Measurements from ENCODE around the gene GCNA. TPM values are rescaled to one million over a fixed set of nuclear protein-coding genes. Genes with fewer than 3 reads are reported as not detected.

GCNA gene
- total and polyA plus RNA-seq, 10 of the 15 experiments (the other 5 are each of a cell fraction or from before 2014, with no cell fraction given): 0.37 to 1.6 (median 0.90) TPM

GRCh38 chrX:71547339-71547738, 30.9 kb upstream of the GCNA start:
- intact Hi-C loops (cut with micrococcal nuclease; ENCODE audit: unreplicated experiment): no loop called here
- POLR2A ChIA-PET: no interaction called here
- SMC1A ChIA-PET (ENCODE audit: uncharacterized antibody, unreplicated experiment): no interaction called here
- CTCF ChIA-PET: interaction anchor here (0.7 kb wide), 1 partner anchor 375 kb away, joined by 3 read pairs; no protein-coding TSS in a partner anchor
- RAD21 ChIA-PET (ENCODE audit: unreplicated experiment): no interaction called here
- Histone ChIP-seq H3K4me3 (no peak overlapping the region), H3K4me2 (ENCODE audit: control insufficient read depth, insufficient read depth) (no peak overlapping the region), H3K36me3 (ENCODE audit: control insufficient read depth in 2 of 2, insufficient read depth in 2 of 2, low read length in 1 of 2) (peaks cover 6 to 11% of the 10 kb centered on the region in 2 experiments; a peak in 3 of 4 replicates), H3K27me3 (replicated peaks in 1 of 2; ENCODE audit: control insufficient read depth in 2 of 2, insufficient read depth in 2 of 2, low read length in 1 of 2) (no peaks in the 10 kb centered on the region), H2AFZ (ENCODE audit: control insufficient read depth, low read depth, low read length) (no peak overlapping the region), H3K9me3 (replicated peaks; ENCODE audit: control insufficient read depth, insufficient read depth, low read length) (no peaks in the 10 kb centered on the region), H3K4me1 (ENCODE audit: control insufficient read depth, insufficient read depth, low read length) (no peaks in the 10 kb centered on the region), H4K20me1 (ENCODE audit: control insufficient read depth, insufficient read depth) (no peaks in the 10 kb centered on the region; the same call in none of the 2 replicates), H3K79me2 (ENCODE audit: control insufficient read depth, insufficient read depth, low read length) (peaks cover 32% of the 10 kb centered on the region), H3K27ac (ENCODE audit: control insufficient read depth, insufficient read depth) (no peak overlapping the region), H3K9ac (ENCODE audit: control insufficient read depth, insufficient read depth, low read length) (no peak overlapping the region)
- no peak for DNase-seq (ENCODE audit: low read depth, low spot score)
- FAIRE-seq: no peak
- TF ChIP-seq FOXK2 (IDR thresholded peaks at IDR 0.05) (no peak), SREBF2 (IDR thresholded peaks at IDR 0.05; ENCODE audit: low read length) (no peak), SRF (IDR thresholded peaks at IDR 0.05; ENCODE audit: low read depth in 2 of 2, low read length in 2 of 2) (no peak), CBX3 (IDR thresholded peaks at IDR 0.05; ENCODE audit: borderline replicate concordance, low read depth) (no peak), ZZZ3 (IDR thresholded peaks at IDR 0.05; ENCODE audit: control insufficient read depth, insufficient read length, low read depth) (no peak), PAX5 (IDR thresholded peaks at IDR 0.05; ENCODE audit: borderline replicate concordance, low read depth, low read length) (no peak), CEBPB (IDR thresholded peaks at IDR 0.05; ENCODE audit: borderline replicate concordance in 1 of 2, low read depth in 2 of 2, low read length in 2 of 2) (no peak), NR2C1 (IDR thresholded peaks at IDR 0.05) (no peak), USF1 (IDR thresholded peaks at IDR 0.05; ENCODE audit: borderline replicate concordance, extremely low read length, insufficient read depth, low read depth, low read length) (no peak), SMARCA5 (IDR thresholded peaks at IDR 0.05) (no peak)
- TF ChIP-seq, protein P1, sequence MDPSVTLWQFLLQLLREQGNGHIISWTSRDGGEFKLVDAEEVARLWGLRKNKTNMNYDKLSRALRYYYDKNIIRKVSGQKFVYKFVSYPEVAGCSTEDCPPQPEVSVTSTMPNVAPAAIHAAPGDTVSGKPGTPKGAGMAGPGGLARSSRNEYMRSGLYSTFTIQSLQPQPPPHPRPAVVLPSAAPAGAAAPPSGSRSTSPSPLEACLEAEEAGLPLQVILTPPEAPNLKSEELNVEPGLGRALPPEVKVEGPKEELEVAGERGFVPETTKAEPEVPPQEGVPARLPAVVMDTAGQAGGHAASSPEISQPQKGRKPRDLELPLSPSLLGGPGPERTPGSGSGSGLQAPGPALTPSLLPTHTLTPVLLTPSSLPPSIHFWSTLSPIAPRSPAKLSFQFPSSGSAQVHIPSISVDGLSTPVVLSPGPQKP (IDR thresholded peaks at IDR 0.05; ENCODE audit: low read depth, low read length): no peak
- TF ChIP-seq, protein P2, sequence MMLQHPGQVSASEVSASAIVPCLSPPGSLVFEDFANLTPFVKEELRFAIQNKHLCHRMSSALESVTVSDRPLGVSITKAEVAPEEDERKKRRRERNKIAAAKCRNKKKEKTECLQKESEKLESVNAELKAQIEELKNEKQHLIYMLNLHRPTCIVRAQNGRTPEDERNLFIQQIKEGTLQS (IDR thresholded peaks at IDR 0.05; ENCODE audit: borderline replicate concordance, extremely low read depth, low read depth, low read length): no peak
- ATAC-seq: no peak
- in situ Hi-C loops (cut with MboI): no loop called here
- BruUV-seq (replicated peaks): TSS peak; percentile 22
- 78% methylated on average over 7 of the region's 7 CpGs for WGBS (ENCODE audit: insufficient coverage, insufficient replicate concordance, low lambda C conversion rate, missing lambda C conversion rate)
